ENCODE measurements around the gene PAX6.

PAX6 gene

GRCh38 chr11:31822175-31822926, 11.2 kb upstream of the PAX6 start:
- no peak for DNase-seq (ENCODE audit: low spot score)

GRCh38 chr11:31821766-31822165, 10.6 kb upstream of the PAX6 start:
- DNase-seq (ENCODE audit: low spot score): no peak

GRCh38 chr11:31821235-31821764, 10.2 kb upstream of the PAX6 start:
- no peak for DNase-seq (ENCODE audit: low spot score)

GRCh38 chr11:31820438-31820818, 9.3 kb upstream of the PAX6 start:
- no peak for DNase-seq (ENCODE audit: low spot score)

GRCh38 chr11:31819621-31820437, 8.7 kb upstream of the PAX6 start:
- no peak for DNase-seq (ENCODE audit: low spot score)

- DNase-seq (ENCODE audit: low spot score): no peak
Observed at GRCh38 chr11:31818874-31819331, 7.8 kb upstream of the PAX6 start.

GRCh38 chr11:31818425-31818755, 7.3 kb upstream of the PAX6 start:
- DNase-seq (ENCODE audit: low spot score): no peak

- no peak for DNase-seq (ENCODE audit: low spot score)
Observed at GRCh38 chr11:31817621-31818424, 6.7 kb upstream of the PAX6 start.

GRCh38 chr11:31817054-31817620, 6.0 kb upstream of the PAX6 start:
- peak; percentile 71 for DNase-seq (ENCODE audit: low spot score)

GRCh38 chr11:31816468-31817053, 5.4 kb upstream of the PAX6 start:
- no peak for DNase-seq (ENCODE audit: low spot score)

GRCh38 chr11:31815711-31816467, 4.8 kb upstream of the PAX6 start:
- DNase-seq (ENCODE audit: low spot score): no peak

- DNase-seq (ENCODE audit: low spot score): no peak
Observed at GRCh38 chr11:31814176-31814868, 3.2 kb upstream of the PAX6 start.

GRCh38 chr11:31813391-31814175, 2.5 kb upstream of the PAX6 start:
- no peak for DNase-seq (ENCODE audit: low spot score)

- DNase-seq (ENCODE audit: low spot score): no peak
Observed at GRCh38 chr11:31812383-31813381, 1.6 kb upstream of the PAX6 start.

GRCh38 chr11:31809857-31810778, 1.0 kb downstream of the PAX6 start:
- peak; percentile 73 for DNase-seq (ENCODE audit: low spot score)

- no peak for DNase-seq (ENCODE audit: low spot score)
Observed at GRCh38 chr11:31809541-31809856, 1.6 kb downstream of the PAX6 start.
